Neural cell (in vitro differentiated cells): ENCODE measurements around the gene AMOTL2. TPM values are rescaled to one million over a fixed set of nuclear protein-coding genes. Genes with fewer than 3 reads are reported as not detected.

Source experiments
- H2AFZ ChIP-seq: fragments of 200-600, 300-800 bp; sonication (generic), shearing (Covaris generic); 2 replicates; pipeline ENCODE4 v1.6.0; 2014; ENCODE audit warnings: low read depth, mild to moderate bottlenecking, antibody characterized with exemption, low read length, moderate library complexity
- H3F3A ChIP-seq: fragments of 200-600 bp; shearing (Covaris generic); 2 replicates; pipeline ENCODE4 v1.6.1; 2016; ENCODE audit warnings: mild to moderate bottlenecking, moderate library complexity, mixed read lengths, antibody characterized with exemption, low read length; ENCODE audit not compliant: insufficient read depth, poor library complexity, severe bottlenecking
- H3K27ac ChIP-seq: fragments of 200-600, 300-800 bp; sonication (generic), shearing (Covaris generic); 2 replicates; pipeline ENCODE4 v1.5.1; 2014; ENCODE audit warnings: mild to moderate bottlenecking, low read length, moderate library complexity
- H3K27me3 ChIP-seq: fragments of 300-800, 200-600 bp; sonication (generic), shearing (Covaris generic); 2 replicates; pipeline ENCODE4 v1.6.0; 2014; ENCODE audit warnings: mild to moderate bottlenecking, low read depth, low read length, moderate library complexity; ENCODE audit not compliant: insufficient read depth
- H3K36me3 ChIP-seq: fragments of 300-800, 200-600 bp; sonication (generic), shearing (Covaris generic); 2 replicates; pipeline ENCODE4 v1.5.1; 2014; ENCODE audit warnings: mild to moderate bottlenecking, antibody characterized with exemption, low read length, moderate library complexity; ENCODE audit not compliant: insufficient read depth
- H3K4me2 ChIP-seq: fragments of 300-800, 200-600 bp; sonication (generic), shearing (Covaris generic); 2 replicates; pipeline ENCODE4 v1.6.0; 2014; ENCODE audit warnings: mild to moderate bottlenecking, low read length
- H3K4me3 ChIP-seq: fragments of 300-800, 200-600 bp; sonication (generic), shearing (Covaris generic); 2 replicates; pipeline ENCODE4 v1.5.1; 2014; ENCODE audit warnings: mild to moderate bottlenecking, low read length, moderate library complexity
- H3K79me2 ChIP-seq: fragments of 200-600 bp; shearing (Covaris generic); replicated peaks from 2 replicates; pipeline ENCODE4 v1.6.0; 2014; ENCODE audit warnings: mild to moderate bottlenecking, low read length, moderate library complexity; ENCODE audit not compliant: insufficient read depth
- H3K9ac ChIP-seq: fragments of 300-800, 200-600 bp; sonication (generic), shearing (Covaris generic); 2 replicates; pipeline ENCODE4 v1.6.1; 2016; ENCODE audit warnings: mild to moderate bottlenecking, low read length, mixed read lengths
- H3K9me2 ChIP-seq: fragments of 200-600 bp; shearing (Covaris generic); 2 replicates; pipeline ENCODE4 v1.6.1; 2016; ENCODE audit warnings: mild to moderate bottlenecking, low read length, mixed read lengths; ENCODE audit not compliant: insufficient read depth
- H3K9me3 ChIP-seq: fragments of 200-600, 300-800 bp; sonication (generic), shearing (Covaris generic); 2 replicates; pipeline ENCODE4 v1.6.1; 2016; ENCODE audit warnings: mild to moderate bottlenecking, mixed run types, low read length, moderate library complexity, mixed read lengths
- H4K20me1 ChIP-seq: fragments of 200-600 bp; shearing (Covaris generic); 2 replicates; pipeline ENCODE4 v1.6.1; 2016; ENCODE audit warnings: mild to moderate bottlenecking, mixed run types; ENCODE audit not compliant: insufficient read depth
- EP300 ChIP-seq: fragments of 450-650 bp; conservative IDR thresholded peaks from 2 replicates; pipeline ENCODE4 v1.6.1; 2014; ENCODE audit warnings: antibody characterized with exemption, mild to moderate bottlenecking, moderate library complexity; ENCODE audit not compliant: poor library complexity, severe bottlenecking
- EZH2 ChIP-seq: fragments of 200-600, 300-800 bp; shearing (Covaris generic), sonication (generic); IDR thresholded peaks from 2 replicates; pipeline ENCODE4 v1.6.1; 2014; ENCODE audit warnings: antibody characterized with exemption, low read length, borderline replicate concordance, mild to moderate bottlenecking; ENCODE audit not compliant: insufficient read depth, poor library complexity, severe bottlenecking
- MXI1 ChIP-seq: fragments of 450-650 bp; conservative IDR thresholded peaks from 2 replicates; pipeline ENCODE4 v1.6.1; 2014; ENCODE audit warnings: antibody characterized with exemption, mild to moderate bottlenecking; ENCODE audit not compliant: poor library complexity, severe bottlenecking
- POLR2AphosphoS5 ChIP-seq: IDR thresholded peaks from 2 replicates; pipeline ENCODE4 v1.6.1; 2012
- RAD21 ChIP-seq: fragments of 450-650 bp; conservative IDR thresholded peaks from 2 replicates; pipeline ENCODE4 v1.6.1; 2014; ENCODE audit warnings: antibody characterized with exemption, mild to moderate bottlenecking, moderate library complexity
- SMC3 ChIP-seq: fragments of 450-650 bp; conservative IDR thresholded peaks from 2 replicates; pipeline ENCODE4 v1.6.1; 2014; ENCODE audit warnings: antibody characterized with exemption, mild to moderate bottlenecking, moderate library complexity; ENCODE audit not compliant: poor library complexity
- TAF1 ChIP-seq: IDR thresholded peaks from 2 replicates; pipeline ENCODE4 v1.6.1; 2012; ENCODE audit warnings: low read depth
- polyA plus RNA-seq: library from polyadenylated mRNA; depleted of rRNA; stranded (reverse); fragments of >200 nt; gene quantifications from 2 replicates; pipeline ENCODE4 v1.2.3, GENCODE V29; 2014
- TF ChIP-seq, protein P1 (sequence below): IDR thresholded peaks from 2 replicates; pipeline ENCODE4 v1.6.1; 2012; ENCODE audit warnings: borderline replicate concordance
- TF ChIP-seq, protein P2 (sequence below): fragments of 450-650 bp; IDR thresholded peaks from 2 replicates; pipeline ENCODE4 v1.5.1; 2014; ENCODE audit warnings: antibody characterized with exemption, mild to moderate bottlenecking, moderate library complexity; ENCODE audit not compliant: poor library complexity, severe bottlenecking

The AMOTL2 gene
- polyA plus RNA-seq, 1 donor from 2014 or later, result 30.1 TPM

DNA sequence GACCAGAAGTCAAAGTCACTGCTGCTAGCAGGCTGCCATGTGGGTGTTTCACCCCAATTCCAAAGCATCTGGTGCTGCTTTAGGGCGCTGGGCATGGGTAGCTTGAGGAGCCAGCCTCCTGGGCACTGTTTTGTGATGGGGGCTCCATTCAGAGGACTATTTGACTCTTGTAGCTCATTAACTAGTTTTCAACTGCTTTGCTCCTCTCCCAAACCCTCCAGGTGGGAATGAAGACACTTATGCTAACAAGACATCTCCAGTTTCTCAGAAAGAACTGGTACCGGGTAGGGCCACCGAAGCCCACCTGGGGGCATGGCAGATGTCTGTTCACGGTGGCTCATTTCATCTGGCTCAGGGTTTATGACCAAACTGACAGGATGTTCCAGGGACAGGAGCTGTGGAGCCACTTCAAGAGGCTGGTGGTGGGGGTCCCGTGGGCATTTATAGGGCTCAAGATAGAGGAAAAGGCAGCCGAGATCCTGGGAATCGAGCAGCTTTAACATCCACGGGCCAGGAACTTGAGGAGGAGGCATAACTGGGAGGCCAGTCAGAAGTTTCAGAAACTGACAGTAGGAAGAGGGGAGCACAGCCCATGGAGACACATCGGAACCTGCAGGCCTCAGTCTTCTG, 17.7 kb downstream of the AMOTL2 start:
- Histone ChIP-seq H4K20me1 (no peaks in the 10 kb centered on the region), H3K27ac (no peak overlapping the region), H3K9me3 (no peaks in the 10 kb centered on the region), H3K9ac (no peak overlapping the region), H2AFZ (no peak overlapping the region), H3K4me2 (no peak overlapping the region), H3K27me3 (no peaks in the 10 kb centered on the region), H3K79me2 (no peaks in the 10 kb centered on the region), H3F3A (peaks cover 4% of the 10 kb centered on the region), H3K9me2 (no peaks in the 10 kb centered on the region), H3K36me3 (peaks cover 17% of the 10 kb centered on the region), H3K4me3 (no peak overlapping the region)
- TF ChIP-seq SMC3 (no peak), RAD21 (no peak)
- TF ChIP-seq, protein P1, sequence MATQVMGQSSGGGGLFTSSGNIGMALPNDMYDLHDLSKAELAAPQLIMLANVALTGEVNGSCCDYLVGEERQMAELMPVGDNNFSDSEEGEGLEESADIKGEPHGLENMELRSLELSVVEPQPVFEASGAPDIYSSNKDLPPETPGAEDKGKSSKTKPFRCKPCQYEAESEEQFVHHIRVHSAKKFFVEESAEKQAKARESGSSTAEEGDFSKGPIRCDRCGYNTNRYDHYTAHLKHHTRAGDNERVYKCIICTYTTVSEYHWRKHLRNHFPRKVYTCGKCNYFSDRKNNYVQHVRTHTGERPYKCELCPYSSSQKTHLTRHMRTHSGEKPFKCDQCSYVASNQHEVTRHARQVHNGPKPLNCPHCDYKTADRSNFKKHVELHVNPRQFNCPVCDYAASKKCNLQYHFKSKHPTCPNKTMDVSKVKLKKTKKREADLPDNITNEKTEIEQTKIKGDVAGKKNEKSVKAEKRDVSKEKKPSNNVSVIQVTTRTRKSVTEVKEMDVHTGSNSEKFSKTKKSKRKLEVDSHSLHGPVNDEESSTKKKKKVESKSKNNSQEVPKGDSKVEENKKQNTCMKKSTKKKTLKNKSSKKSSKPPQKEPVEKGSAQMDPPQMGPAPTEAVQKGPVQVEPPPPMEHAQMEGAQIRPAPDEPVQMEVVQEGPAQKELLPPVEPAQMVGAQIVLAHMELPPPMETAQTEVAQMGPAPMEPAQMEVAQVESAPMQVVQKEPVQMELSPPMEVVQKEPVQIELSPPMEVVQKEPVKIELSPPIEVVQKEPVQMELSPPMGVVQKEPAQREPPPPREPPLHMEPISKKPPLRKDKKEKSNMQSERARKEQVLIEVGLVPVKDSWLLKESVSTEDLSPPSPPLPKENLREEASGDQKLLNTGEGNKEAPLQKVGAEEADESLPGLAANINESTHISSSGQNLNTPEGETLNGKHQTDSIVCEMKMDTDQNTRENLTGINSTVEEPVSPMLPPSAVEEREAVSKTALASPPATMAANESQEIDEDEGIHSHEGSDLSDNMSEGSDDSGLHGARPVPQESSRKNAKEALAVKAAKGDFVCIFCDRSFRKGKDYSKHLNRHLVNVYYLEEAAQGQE, result no peak
- TF ChIP-seq, protein P2, sequence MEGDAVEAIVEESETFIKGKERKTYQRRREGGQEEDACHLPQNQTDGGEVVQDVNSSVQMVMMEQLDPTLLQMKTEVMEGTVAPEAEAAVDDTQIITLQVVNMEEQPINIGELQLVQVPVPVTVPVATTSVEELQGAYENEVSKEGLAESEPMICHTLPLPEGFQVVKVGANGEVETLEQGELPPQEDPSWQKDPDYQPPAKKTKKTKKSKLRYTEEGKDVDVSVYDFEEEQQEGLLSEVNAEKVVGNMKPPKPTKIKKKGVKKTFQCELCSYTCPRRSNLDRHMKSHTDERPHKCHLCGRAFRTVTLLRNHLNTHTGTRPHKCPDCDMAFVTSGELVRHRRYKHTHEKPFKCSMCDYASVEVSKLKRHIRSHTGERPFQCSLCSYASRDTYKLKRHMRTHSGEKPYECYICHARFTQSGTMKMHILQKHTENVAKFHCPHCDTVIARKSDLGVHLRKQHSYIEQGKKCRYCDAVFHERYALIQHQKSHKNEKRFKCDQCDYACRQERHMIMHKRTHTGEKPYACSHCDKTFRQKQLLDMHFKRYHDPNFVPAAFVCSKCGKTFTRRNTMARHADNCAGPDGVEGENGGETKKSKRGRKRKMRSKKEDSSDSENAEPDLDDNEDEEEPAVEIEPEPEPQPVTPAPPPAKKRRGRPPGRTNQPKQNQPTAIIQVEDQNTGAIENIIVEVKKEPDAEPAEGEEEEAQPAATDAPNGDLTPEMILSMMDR, result no peak

GRCh38 chr3:134355416-134355815, 18.8 kb downstream of the AMOTL2 start:
- Histone ChIP-seq H4K20me1 (no peaks in the 10 kb centered on the region), H3K9me3 (no peaks in the 10 kb centered on the region), H3K36me3 (peaks cover 13% of the 10 kb centered on the region), H3K27ac (no peak overlapping the region), H3K27me3 (no peaks in the 10 kb centered on the region), H3F3A (peaks cover 4% of the 10 kb centered on the region), H3K79me2 (no peaks in the 10 kb centered on the region), H3K9me2 (no peaks in the 10 kb centered on the region), H3K4me3 (no peak overlapping the region), H3K4me2 (no peak overlapping the region), H3K9ac (no peak overlapping the region), H2AFZ (no peak overlapping the region)
- TF ChIP-seq EP300, result no peak
- no peak for TF ChIP-seq POLR2AphosphoS5
- no peak for TF ChIP-seq MXI1
- TF ChIP-seq, protein P2, result no peak
- TF ChIP-seq, protein P1, result no peak
- TF ChIP-seq TAF1, result no peak
- no peak for TF ChIP-seq EZH2
- no peak for TF ChIP-seq RAD21
- no peak for TF ChIP-seq SMC3
